HL-60/S4 treated with retinoic acid at 250 ng/mL for 4 days and 3 days (cell line): ENCODE data around the gene PRR27.
"Not testable (repeated sequence)": the region's sequence is repeated elsewhere in the genome, so short reads cannot be mapped to it uniquely, and the experiment has no call there.

Experiments
- in situ Hi-C: fragments of 300-500 bp; cut with MboI; formaldehyde crosslinking; loops from 2 replicates; pipeline ENCODE4 v1.7.0; 2022; ENCODE audit warnings: low sequenced_read_pairs

The PRR27 gene

GRCh38 chr4:70195425-70195824, 41.4 kb downstream of the PRR27 start, which contains the start of gene ODAM:
TSS of gene ODAM (plus strand) at chr4:70195725. CDS start at chr4:70196544, 819 bp downstream.
- in situ Hi-C loops = loop anchor here (25.0 kb wide), 1 partner anchor 508 kb away; no protein-coding TSS in a partner anchor

- in situ Hi-C loops = loop anchor here (25.0 kb wide), 1 partner anchor 510 kb away; no protein-coding TSS in a partner anchor
Observed at GRCh38 chr4:70196857-70197256, 42.8 kb downstream of the PRR27 start.

- in situ Hi-C loops = loop anchor here (25.0 kb wide), 1 partner anchor 511 kb away; no protein-coding TSS in a partner anchor
Observed at GRCh38 chr4:70197842-70198241, 43.8 kb downstream of the PRR27 start.

- in situ Hi-C loops = no loop called here
Observed at GRCh38 chr4:70203601-70204000, 49.6 kb downstream of the PRR27 start.

- in situ Hi-C loops = not testable (repeated sequence)
Observed at GRCh38 chr4:70212752-70213151, 58.7 kb downstream of the PRR27 start.
